ENCODE measurements around the gene CAMSAP1.
A peak's percentile ranks its signal among the peaks of the same experiment; 100 is the strongest.

The CAMSAP1 gene

DNA sequence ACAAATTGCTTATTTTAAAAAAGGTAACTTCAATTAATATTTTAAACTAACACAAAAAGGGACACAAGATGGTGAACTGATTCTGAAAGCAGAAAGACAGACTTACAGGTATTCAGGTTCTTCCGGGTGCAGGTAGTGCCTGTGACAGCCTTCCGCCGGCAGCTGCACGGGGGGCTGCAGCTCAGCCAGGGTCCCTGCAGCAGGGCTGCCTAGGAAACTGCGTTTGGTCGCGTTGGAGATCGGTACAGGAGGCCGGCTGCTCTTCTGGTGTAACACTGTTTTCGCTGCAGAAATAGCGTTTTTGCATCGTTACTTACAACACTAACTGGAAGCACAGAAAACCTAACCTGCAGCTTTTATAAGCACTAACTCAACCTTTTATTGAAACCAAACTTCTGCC, 80.0 kb downstream of the CAMSAP1 start:
- no peaks in the 10 kb centered on the region for H3K9me3 ChIP-seq (ENCODE audit: control insufficient read depth, insufficient read depth, low read depth, low read length)
- ChIA-PET POLR2A (no interaction called here), CTCF (no interaction called here)
- no peak overlapping the region for H3K27ac ChIP-seq (ENCODE audit: extremely low read depth, low read depth, low read length)
- TF ChIP-seq ZNF585B (tag by site-specific recombination; IDR thresholded peaks at IDR 0.05), result no peak
- TF ChIP-seq, protein P1, sequence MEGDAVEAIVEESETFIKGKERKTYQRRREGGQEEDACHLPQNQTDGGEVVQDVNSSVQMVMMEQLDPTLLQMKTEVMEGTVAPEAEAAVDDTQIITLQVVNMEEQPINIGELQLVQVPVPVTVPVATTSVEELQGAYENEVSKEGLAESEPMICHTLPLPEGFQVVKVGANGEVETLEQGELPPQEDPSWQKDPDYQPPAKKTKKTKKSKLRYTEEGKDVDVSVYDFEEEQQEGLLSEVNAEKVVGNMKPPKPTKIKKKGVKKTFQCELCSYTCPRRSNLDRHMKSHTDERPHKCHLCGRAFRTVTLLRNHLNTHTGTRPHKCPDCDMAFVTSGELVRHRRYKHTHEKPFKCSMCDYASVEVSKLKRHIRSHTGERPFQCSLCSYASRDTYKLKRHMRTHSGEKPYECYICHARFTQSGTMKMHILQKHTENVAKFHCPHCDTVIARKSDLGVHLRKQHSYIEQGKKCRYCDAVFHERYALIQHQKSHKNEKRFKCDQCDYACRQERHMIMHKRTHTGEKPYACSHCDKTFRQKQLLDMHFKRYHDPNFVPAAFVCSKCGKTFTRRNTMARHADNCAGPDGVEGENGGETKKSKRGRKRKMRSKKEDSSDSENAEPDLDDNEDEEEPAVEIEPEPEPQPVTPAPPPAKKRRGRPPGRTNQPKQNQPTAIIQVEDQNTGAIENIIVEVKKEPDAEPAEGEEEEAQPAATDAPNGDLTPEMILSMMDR (tag by site-specific recombination; IDR thresholded peaks at IDR 0.05), result no peak
- TF ChIP-seq, protein P2, sequence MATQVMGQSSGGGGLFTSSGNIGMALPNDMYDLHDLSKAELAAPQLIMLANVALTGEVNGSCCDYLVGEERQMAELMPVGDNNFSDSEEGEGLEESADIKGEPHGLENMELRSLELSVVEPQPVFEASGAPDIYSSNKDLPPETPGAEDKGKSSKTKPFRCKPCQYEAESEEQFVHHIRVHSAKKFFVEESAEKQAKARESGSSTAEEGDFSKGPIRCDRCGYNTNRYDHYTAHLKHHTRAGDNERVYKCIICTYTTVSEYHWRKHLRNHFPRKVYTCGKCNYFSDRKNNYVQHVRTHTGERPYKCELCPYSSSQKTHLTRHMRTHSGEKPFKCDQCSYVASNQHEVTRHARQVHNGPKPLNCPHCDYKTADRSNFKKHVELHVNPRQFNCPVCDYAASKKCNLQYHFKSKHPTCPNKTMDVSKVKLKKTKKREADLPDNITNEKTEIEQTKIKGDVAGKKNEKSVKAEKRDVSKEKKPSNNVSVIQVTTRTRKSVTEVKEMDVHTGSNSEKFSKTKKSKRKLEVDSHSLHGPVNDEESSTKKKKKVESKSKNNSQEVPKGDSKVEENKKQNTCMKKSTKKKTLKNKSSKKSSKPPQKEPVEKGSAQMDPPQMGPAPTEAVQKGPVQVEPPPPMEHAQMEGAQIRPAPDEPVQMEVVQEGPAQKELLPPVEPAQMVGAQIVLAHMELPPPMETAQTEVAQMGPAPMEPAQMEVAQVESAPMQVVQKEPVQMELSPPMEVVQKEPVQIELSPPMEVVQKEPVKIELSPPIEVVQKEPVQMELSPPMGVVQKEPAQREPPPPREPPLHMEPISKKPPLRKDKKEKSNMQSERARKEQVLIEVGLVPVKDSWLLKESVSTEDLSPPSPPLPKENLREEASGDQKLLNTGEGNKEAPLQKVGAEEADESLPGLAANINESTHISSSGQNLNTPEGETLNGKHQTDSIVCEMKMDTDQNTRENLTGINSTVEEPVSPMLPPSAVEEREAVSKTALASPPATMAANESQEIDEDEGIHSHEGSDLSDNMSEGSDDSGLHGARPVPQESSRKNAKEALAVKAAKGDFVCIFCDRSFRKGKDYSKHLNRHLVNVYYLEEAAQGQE (tag by site-specific recombination; IDR thresholded peaks at IDR 0.05), result no peak
- no peak for TF ChIP-seq ZNF174 (tag by site-specific recombination; IDR thresholded peaks at IDR 0.05)
- no peak for TF ChIP-seq ZNF473 (tag by site-specific recombination; IDR thresholded peaks at IDR 0.05)
- TF ChIP-seq, protein P3, sequence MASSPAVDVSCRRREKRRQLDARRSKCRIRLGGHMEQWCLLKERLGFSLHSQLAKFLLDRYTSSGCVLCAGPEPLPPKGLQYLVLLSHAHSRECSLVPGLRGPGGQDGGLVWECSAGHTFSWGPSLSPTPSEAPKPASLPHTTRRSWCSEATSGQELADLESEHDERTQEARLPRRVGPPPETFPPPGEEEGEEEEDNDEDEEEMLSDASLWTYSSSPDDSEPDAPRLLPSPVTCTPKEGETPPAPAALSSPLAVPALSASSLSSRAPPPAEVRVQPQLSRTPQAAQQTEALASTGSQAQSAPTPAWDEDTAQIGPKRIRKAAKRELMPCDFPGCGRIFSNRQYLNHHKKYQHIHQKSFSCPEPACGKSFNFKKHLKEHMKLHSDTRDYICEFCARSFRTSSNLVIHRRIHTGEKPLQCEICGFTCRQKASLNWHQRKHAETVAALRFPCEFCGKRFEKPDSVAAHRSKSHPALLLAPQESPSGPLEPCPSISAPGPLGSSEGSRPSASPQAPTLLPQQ (tag by site-specific recombination; IDR thresholded peaks at IDR 0.05), result no peak
- peaks cover 0 to 32% of the 10 kb centered on the region in 2 experiments; a peak in 1 of 3 replicates for H3K36me3 ChIP-seq (ENCODE audit: control insufficient read depth in 2 of 2, insufficient read depth in 1 of 2, low read length in 2 of 2)
- no peaks in the 10 kb centered on the region for H3K4me1 ChIP-seq (ENCODE audit: control insufficient read depth, insufficient read depth, low read length)
- H3K4me3 ChIP-seq (ENCODE audit: low read depth, low read length), result no peak overlapping the region

DNA sequence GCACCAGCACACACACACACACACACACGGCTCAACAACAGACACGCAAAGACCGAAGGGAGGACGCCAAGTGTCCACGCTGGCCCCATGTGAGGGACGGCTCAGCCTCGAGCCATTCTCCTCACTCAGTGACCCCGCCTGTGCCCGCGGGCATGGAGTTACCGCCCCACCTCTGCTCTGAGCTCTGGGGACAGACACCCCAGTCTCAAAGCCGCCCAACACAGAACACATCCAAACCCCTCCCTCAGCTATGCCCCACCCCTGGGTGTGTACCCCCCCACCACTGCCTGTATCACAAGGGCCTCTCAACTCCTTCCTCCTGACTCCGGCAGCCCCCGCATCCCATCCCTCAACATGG, 81.2 kb downstream of the CAMSAP1 start:
- TF ChIP-seq, protein P4, sequence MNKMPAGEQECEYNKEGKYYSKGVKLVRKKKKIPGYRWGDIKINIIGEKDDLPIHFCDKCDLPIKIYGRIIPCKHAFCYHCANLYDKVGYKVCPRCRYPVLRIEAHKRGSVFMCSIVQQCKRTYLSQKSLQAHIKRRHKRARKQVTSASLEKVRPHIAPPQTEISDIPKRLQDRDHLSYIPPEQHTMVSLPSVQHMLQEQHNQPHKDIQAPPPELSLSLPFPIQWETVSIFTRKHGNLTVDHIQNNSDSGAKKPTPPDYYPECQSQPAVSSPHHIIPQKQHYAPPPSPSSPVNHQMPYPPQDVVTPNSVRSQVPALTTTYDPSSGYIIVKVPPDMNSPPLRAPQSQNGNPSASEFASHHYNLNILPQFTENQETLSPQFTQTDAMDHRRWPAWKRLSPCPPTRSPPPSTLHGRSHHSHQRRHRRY (tag by site-specific recombination; IDR thresholded peaks at IDR 0.05), result no peak
- no peak for TF ChIP-seq ZNF426 (tag by site-specific recombination; IDR thresholded peaks at IDR 0.05)
- TF ChIP-seq KLF1 (tag by site-specific recombination; IDR thresholded peaks at IDR 0.05), result peak; percentile 50
- TF ChIP-seq RBAK (tag by site-specific recombination; IDR thresholded peaks at IDR 0.05), result no peak
- no peak for TF ChIP-seq KLF8 (tag by site-specific recombination; IDR thresholded peaks at IDR 0.05)
- Histone ChIP-seq H3K9me3 (ENCODE audit: control insufficient read depth, insufficient read depth, low read depth, low read length) (no peaks in the 10 kb centered on the region), H3K4me3 (ENCODE audit: low read depth, low read length) (no peak overlapping the region), H3K36me3 (ENCODE audit: control insufficient read depth in 2 of 2, insufficient read depth in 1 of 2, low read length in 2 of 2) (peaks cover 0 to 43% of the 10 kb centered on the region in 2 experiments; a peak in 1 of 3 replicates), H3K27ac (ENCODE audit: extremely low read depth, low read depth, low read length) (no peak overlapping the region), H3K4me1 (ENCODE audit: control insufficient read depth, insufficient read depth, low read length) (no peaks in the 10 kb centered on the region)
- ChIA-PET CTCF (interaction anchor here (1.4 kb wide), 1 partner anchor 28 kb away, joined by 3 read pairs; no protein-coding TSS in a partner anchor), POLR2A (no interaction called here)

DNA sequence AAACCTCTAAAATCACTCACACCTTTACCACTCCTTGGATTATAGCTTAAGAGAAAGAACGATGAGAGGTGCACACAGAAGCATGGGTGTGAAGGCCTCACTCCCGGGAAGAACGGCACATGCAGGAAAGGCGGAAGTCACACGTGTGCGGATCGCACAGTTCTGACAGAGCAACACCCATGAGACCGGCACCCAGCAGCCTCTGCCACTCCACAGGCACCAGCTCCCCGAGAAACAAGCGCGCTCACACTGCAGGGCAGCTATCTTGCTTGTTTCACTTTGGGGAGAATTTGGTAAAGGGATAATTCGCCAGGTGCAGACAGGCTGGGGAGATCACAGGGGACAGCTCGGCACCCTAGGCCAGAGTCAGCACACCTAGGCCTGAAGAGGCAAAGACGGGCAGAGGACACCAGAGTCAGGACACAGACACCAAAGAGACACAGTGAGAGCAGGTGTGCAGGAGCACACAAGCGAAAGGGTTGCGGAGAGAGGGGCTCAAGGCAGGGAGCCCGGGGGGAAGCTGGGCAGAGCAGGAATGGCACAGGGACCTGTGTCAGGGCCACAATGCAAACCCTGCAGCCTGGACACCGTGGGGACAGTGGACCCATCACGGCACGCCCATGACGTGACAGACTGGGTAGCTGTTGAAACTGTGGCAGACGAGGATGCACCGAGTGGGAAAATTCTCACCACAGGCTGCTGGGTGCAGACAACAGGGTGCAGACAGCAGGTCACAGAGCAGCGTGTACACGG, 81.7 kb downstream of the CAMSAP1 start:
- Histone ChIP-seq H3K9me3 (ENCODE audit: control insufficient read depth, insufficient read depth, low read depth, low read length) (no peaks in the 10 kb centered on the region), H3K4me1 (ENCODE audit: control insufficient read depth, insufficient read depth, low read length) (no peaks in the 10 kb centered on the region), H3K27ac (ENCODE audit: extremely low read depth, low read depth, low read length) (no peak overlapping the region), H3K36me3 (ENCODE audit: control insufficient read depth in 2 of 2, insufficient read depth in 1 of 2, low read length in 2 of 2) (peaks cover 0 to 49% of the 10 kb centered on the region in 2 experiments; a peak in 1 of 3 replicates), H3K4me3 (ENCODE audit: low read depth, low read length) (no peak overlapping the region)
- ChIA-PET CTCF (interaction anchor here (0.5 to 1.4 kb wide), 2 partner anchors 28 to 222 kb away, joined by 3 to 4 read pairs; no protein-coding TSS in a partner anchor), POLR2A (no interaction called here)
- no peak for TF ChIP-seq ZNF473 (tag by site-specific recombination; IDR thresholded peaks at IDR 0.05)
- no peak for TF ChIP-seq ZNF132 (tag by site-specific recombination; IDR thresholded peaks at IDR 0.05; ENCODE audit: borderline replicate concordance)
- TF ChIP-seq GLIS2 (tag by site-specific recombination; IDR thresholded peaks at IDR 0.05), result no peak
- TF ChIP-seq ZNF175 (tag by site-specific recombination; IDR thresholded peaks at IDR 0.05), result no peak
- TF ChIP-seq SP7 (tag by site-specific recombination; IDR thresholded peaks at IDR 0.05), result no peak
- TF ChIP-seq ZNF768 (tag by site-specific recombination; IDR thresholded peaks at IDR 0.05), result no peak
- TF ChIP-seq, protein P5, sequence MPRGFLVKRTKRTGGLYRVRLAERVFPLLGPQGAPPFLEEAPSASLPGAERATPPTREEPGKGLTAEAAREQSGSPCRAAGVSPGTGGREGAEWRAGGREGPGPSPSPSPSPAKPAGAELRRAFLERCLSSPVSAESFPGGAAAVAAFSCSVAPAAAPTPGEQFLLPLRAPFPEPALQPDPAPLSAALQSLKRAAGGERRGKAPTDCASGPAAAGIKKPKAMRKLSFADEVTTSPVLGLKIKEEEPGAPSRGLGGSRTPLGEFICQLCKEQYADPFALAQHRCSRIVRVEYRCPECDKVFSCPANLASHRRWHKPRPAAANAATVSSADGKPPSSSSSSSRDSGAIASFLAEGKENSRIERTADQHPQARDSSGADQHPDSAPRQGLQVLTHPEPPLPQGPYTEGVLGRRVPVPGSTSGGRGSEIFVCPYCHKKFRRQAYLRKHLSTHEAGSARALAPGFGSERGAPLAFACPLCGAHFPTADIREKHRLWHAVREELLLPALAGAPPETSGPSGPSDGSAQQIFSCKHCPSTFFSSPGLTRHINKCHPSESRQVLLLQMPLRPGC (tag by site-specific recombination; IDR thresholded peaks at IDR 0.05), result no peak
- no peak for TF ChIP-seq ZNF555 (tag by site-specific recombination; conservative IDR thresholded peaks at IDR 0.05)
